Measurements from ENCODE around the gene ASPG.

Gene ASPG

GRCh38 chr14:104105071-104105821 lies 19.7 kb downstream of the ASPG start:
- no peak for DNase-seq (ENCODE audit: low spot score)

GRCh38 chr14:104105822-104106470 lies 20.4 kb downstream of the ASPG start:
- no peak for DNase-seq (ENCODE audit: low spot score)

GRCh38 chr14:104106471-104106991 lies 21.0 kb downstream of the ASPG start:
- DNase-seq (ENCODE audit: low spot score): no peak

- no peak for DNase-seq (ENCODE audit: low spot score)
Observed at GRCh38 chr14:104107101-104107581, 21.6 kb downstream of the ASPG start.

- DNase-seq (ENCODE audit: low spot score): no peak
Observed at GRCh38 chr14:104107611-104108569, 22.4 kb downstream of the ASPG start.

GRCh38 chr14:104108570-104109541 lies 23.4 kb downstream of the ASPG start:
- no peak for DNase-seq (ENCODE audit: low spot score)

- DNase-seq (ENCODE audit: low spot score): no peak
Observed at GRCh38 chr14:104109731-104110361, 24.3 kb downstream of the ASPG start.

GRCh38 chr14:104110491-104111209 lies 25.1 kb downstream of the ASPG start:
- DNase-seq (ENCODE audit: low spot score): no peak

- no peak for DNase-seq (ENCODE audit: low spot score)
Observed at GRCh38 chr14:104111301-104112112, 26.0 kb downstream of the ASPG start.

- no peak for DNase-seq (ENCODE audit: low spot score)
Observed at GRCh38 chr14:104112113-104112505, 26.6 kb downstream of the ASPG start.

- DNase-seq (ENCODE audit: low spot score): no peak
Observed at GRCh38 chr14:104112609-104113571, 27.4 kb downstream of the ASPG start.

- DNase-seq (ENCODE audit: low spot score): no peak
Observed at GRCh38 chr14:104113631-104114420, 28.3 kb downstream of the ASPG start.

- no peak for DNase-seq (ENCODE audit: low spot score)
Observed at GRCh38 chr14:104114421-104115130, 29.1 kb downstream of the ASPG start.

GRCh38 chr14:104115131-104115600 lies 29.7 kb downstream of the ASPG start:
- DNase-seq (ENCODE audit: low spot score): no peak

- no peak for DNase-seq (ENCODE audit: low spot score)
Observed at GRCh38 chr14:104115691-104116287, 30.3 kb downstream of the ASPG start.
